ENCODE data around the gene SYAP1.
"Not testable (repeated sequence)": the region's sequence is repeated elsewhere in the genome, so short reads cannot be mapped to it uniquely, and the experiment has no call there.

- not testable (repeated sequence) for TF ChIP-seq CTCF (IDR thresholded peaks at IDR 0.05; ENCODE audit: borderline replicate concordance, extremely low read depth, low read length, poor library complexity, severe bottlenecking); EZH2 (IDR thresholded peaks at IDR 0.05; ENCODE audit: borderline replicate concordance, low read depth, low read length, severe bottlenecking)
These were observed 42.1 kb downstream of the SYAP1 start for GRCh38 chrX:16761500-16761899.
